ENCODE measurements around the gene HRH3.

HRH3 gene

DNA sequence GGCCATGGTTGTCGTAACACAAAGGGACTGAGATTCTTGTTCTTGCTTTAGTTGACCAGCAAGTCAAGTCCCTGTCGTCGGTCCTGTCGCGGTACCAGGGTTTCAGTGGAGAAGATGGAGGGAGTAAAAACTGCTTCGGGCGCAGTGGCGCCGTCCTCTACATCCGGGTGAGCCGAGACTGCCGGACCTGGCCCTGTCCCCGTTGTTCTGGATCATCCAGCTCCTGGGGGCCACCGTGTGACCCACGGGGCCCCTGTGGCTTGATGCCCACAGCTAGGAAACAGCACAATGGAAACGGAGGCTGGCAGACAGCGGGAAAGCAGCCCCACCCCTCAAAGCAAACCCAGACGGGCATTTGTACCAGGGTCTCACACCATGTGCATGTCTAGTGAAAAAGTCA, 22.3 kb downstream of the HRH3 start:
- DNase-seq = no peak

DNA sequence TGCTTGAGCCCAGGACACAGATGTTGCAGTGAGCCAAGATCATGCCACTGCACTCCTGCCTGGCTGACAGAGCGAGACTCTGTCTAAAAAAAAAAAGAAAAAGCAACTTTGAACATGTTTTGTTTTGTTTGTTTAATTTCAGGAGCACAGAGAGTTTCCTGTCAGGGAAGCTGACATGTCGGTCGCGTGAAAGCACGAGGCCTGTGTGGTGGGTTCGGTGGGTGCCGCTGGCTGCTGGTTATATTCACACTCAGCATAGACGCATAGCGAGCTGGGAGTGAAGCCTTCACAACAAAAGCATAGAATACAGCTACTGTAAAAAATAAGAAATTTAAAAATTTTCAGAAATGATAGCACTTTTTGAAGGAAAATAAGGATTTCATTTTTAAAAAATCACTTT, 22.8 kb downstream of the HRH3 start:
- DNase-seq = no peak

DNA sequence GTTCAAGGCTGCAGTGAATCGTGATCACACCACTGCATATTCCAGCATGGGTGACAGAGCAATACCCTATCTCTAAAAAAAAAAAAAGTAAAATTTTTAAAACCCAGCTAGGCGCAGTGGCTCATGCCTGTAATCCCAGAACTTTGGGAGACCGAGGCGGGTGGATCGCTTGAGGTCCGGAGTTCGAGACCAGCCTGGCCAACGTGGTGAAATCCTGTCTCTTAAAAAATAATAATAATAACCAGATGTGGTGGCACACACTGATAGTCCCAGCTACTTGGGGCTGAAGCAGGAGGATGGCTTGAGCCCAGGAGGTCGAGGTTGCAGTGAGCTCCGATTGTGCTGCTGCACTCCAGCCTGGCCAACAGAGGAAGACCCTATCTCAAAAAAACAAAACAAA, 23.8 kb downstream of the HRH3 start:
- DNase-seq = no peak

- no peak for DNase-seq
Observed at GRCh38 chr20:62195736-62196135, 24.3 kb downstream of the HRH3 start.

DNA sequence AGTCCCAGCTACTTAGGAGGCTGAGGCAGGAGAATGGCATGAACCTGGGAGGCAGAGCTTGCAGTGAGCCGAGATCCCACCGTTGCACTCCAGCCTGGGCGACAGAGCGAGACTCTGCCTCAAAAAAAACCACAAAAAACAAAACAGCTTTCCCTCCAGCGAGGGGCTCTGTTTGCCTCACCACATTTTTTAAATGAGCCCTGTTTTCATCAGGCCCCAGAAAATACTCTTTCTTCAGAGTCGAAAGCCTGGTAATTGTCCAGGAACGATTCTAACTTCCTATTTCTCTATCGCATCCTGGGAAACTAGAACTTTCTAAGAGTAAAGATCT, 25.0 kb downstream of the HRH3 start:
- no peak for DNase-seq

DNA sequence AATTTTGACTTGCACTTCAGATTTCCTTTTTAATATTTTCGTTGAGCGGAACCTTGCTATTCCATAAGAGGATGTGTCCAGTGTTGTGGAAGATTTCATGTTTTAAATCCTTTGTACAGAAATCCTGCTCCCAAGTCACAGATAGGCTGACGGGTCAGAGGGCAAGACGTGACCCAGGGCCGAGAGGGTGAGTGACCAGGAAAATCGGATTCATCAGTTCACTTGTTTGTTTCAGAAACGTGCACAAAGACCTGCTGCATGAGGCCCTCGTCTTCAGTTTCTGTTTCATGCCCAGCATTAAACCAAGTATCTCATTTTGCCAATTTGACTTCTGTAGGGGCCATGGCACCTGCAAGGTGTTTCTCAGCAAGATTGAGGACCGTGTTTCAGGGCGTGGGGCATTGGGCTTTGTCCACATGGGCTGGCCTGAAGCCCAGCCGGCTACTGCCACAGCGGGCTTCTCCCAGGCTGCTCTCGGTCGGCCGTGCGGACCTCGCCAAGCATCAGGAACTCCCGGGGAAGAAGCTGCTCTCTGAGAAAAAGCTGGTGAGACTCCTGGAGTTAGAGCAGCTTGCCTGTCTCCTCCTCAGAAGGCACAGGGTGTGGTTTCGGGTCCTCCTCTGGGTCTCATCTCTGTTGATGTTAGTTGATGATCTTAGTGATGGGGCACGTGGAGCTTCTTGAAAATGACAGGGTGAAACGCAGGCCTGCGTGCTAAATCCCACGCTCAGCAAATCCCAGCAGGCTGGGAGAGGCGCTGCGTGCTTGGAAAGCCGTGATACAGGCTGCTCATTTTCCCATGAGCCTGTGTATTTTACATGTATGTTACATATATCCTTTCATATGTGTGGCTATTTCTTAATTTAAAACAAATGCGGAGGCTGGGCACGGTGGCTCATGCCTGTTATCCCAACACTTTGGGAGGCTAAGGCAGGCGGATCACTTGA, 26.7 kb downstream of the HRH3 start:
- DNase-seq = no peak

GRCh38 chr20:62192635-62193034, 27.4 kb downstream of the HRH3 start:
- DNase-seq = no peak

GRCh38 chr20:62191781-62192559, 28.1 kb downstream of the HRH3 start:
- DNase-seq = no peak

DNA sequence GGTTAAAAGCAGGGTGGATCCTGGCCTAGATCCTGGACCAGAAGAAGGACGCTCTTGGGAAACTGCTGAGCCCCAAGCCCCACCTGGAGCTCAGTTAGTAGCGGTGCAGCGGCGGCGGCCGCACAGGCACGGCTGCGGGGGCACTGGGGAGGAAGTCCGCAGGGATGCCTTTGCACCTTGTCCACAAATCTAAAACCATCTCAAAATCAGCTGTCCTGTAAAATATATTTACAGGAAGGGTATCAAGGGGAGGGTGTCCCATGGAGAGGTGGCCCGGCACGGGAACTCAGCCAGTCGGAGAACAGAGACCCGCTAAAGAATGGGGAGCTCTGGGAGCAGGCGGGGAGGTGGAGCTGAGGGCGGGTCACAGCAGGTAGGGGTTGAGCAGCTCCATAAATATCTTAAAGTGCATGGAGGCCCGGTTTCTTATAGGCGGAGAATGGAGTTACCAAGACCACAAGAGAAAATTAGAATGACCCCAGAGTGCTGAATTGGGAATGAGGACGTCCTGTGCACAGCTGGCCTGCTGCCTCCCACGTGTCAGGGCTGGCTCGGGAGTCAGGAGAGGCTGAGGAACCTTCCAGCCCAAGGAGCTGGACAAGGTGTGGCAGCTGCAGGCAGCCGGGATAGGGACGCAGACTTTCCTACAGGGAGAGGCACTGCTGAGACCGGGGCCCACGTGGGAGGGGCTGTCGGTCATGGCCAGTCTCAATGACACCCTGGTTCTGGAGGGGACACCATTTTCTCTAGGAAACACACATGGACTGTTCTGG, 29.3 kb downstream of the HRH3 start:
- DNase-seq = no peak

GRCh38 chr20:62186887-62187866, 32.9 kb downstream of the HRH3 start:
- no peak for DNase-seq

DNA sequence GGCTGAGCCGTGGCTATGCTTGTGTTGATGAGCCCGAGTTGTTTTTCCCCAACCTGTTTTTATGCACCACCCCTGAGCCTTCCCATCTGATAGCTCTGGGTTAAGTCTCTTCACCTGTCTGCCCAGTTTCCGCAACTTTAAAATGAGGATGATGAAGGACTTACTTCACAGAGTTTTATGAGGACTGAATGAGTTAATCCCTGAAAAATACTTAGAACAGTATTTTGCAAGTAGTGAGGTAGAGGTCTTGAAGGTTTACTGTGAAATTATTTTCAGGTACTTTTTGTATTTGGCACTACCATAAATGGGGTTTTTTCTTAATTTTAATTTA, 34.0 kb downstream of the HRH3 start:
- DNase-seq = no peak

DNA sequence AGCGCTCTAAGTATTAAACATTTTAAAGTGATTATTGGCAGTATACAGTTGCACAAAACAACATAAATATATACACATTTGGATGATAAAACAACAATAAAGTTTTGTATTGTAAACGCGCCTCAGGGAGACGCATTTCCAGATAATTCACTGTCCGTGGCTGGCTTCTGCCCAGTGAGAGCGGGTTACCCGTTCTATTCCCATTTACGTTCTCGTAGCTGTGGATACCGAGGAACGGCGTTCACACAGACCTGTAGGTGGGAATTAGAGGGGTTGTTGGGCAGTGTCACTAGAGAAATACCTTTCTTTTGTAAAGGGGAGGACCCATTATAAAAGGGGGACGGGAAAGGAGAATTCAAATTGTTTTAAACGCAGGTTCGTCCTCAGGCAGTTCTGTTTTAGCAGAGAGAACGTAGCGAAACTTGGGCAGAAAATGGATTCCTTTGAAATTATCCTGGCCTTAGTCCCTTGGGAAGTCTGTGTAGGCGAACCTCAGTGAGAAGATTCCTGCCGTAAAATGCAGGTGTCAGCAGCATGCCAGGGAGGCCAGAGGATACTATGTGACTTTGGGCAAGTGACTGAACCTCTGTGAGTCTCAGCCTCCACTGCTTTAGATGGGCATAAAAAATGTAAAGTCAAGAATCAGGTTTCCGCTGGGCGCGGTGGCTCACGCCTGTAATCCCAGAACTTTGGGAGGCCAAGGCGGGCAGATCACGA, 36.5 kb downstream of the HRH3 start:
- no peak for DNase-seq

GRCh38 chr20:62182469-62183425, 37.3 kb downstream of the HRH3 start, which contains the start of gene MTG2:
TSS of gene MTG2 (plus strand) at chr20:62183028. CDS start at chr20:62193421, 10,393 bp downstream.
- DNase-seq = peak; percentile 94

DNA sequence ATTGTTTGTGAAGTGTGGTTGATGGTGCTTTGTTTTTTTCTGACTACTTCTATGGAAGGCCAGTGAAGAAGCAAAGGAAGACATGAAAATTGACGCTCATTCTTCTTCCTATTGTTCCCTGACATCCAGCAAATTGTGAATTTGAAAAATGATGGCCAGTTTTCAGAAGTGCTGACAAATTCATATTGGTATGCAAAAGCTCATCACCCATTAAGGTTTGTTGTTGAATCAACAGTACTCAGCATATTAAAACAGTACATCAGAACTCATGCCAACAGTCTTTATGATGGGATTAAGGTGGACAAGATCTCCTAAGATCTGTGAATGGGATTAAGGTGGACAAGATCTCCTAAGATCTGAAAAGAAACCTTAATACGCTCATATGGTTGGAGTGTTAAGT, 38.3 kb downstream of the HRH3 start:
- no peak for DNase-seq

- no peak for DNase-seq
Observed at GRCh38 chr20:62179162-62179504, 40.9 kb downstream of the HRH3 start.

DNA sequence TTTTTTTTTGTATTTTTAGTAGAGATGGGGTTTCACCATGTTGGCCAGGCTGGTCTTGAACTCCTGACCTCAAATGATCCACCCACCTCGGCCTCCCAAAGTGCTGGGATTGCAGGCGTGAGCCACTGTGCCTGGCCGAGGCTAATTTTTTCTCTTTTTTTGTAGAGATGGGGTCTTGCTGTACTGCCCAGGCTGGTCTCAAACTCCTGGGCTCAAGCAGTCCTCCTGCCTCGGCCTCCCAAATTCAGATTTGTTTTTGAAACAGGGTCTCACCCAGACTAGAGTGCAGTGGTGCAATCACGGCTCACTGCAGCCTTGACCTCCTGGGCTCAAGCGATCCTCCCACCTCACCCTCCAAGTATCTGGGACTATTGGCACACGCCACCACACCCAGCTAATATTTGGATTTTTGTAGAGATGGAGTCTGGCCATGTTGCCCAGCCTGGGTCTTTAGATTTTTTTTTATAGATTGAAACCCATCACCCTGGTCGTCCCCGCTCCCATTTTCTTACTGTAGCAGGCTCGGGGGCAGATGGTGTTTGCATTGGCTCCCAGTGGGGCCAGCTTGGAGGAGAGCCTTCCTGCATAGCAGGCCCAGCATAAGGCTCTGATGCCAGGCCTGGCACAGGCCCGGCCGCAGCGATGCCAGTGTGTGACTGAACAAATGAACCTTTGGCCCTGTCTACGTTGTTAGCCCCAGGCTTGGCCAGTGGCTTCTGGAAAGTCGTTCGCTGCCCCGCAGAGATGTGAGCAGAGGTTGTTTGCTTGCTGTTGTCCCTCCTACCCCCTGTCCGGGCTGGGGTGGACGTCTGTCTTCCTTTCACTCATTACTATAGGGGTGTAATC, 41.5 kb downstream of the HRH3 start:
- DNase-seq = no peak

- no peak for DNase-seq
Observed at GRCh38 chr20:62177307-62177706, 42.8 kb downstream of the HRH3 start.

DNA sequence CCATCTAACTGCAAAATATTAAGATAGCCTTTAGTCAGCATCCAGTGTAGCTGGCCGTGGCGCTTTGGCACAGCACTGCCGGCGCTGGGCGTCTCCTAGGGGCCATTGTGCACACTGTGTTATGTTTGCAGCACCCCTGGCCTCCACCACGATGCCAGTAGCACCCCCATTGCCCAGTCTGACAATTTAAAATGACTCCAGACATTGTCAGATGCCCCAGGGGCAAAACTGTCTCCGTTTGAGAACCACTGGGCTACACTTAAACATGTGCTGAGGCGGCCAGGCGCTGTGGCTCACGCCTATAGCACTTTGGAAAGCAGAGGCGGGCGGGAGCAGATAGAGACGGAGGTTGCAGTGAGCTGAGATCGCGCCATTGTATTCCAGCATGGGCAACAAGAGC, 43.2 kb downstream of the HRH3 start:
- DNase-seq = no peak

- DNase-seq = no peak
Observed at GRCh38 chr20:62175711-62176110, 44.4 kb downstream of the HRH3 start.
